ENCODE measurements around the gene MGAT5.

DNA sequence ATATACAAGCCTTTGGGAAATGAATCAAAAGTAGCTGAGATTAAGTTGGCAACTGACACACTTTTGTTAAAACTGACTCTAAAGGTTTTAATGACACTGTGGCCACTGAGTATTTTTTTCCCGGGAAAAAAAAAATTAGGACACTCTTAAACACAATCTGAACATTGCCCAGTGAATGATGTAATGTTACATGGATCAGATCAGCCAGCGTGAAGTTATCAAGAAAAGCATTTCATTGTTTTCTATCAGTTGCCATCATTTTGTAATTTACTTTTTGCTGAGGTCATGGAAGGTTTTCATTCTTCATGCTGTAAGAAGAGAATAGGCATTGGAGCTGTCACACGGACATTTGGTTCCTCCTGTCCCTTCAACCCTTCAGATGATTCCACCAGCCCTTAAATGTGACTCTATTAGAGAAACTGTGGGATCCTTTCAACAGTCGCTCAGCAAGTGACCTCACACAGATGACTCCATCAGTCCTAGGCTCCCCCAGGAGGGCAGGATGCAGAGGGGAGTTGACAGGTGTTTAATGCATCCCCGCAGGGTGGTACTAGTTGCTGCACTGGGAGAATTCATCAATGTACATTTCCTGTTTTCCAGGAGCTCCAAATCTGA is 164.2 kb downstream of the MGAT5 start:
- TF ChIP-seq ZNF274 (IDR thresholded peaks at IDR 0.05; ENCODE audit: low read depth, low read length) (no peak), TCF7L2 (IDR thresholded peaks at IDR 0.05; ENCODE audit: borderline replicate concordance, extremely low read depth, insufficient read depth, insufficient read length) (no peak), CTCF (IDR thresholded peaks at IDR 0.05 in 2 of 3, conservative IDR thresholded peaks at IDR 0.05 in 1 of 3; ENCODE audit: borderline replicate concordance in 1 of 3, insufficient read depth in 1 of 3, low read depth in 2 of 3, low read length in 2 of 3) (no peak), REST (IDR thresholded peaks at IDR 0.05; ENCODE audit: low read depth) (no peak)
- TF ChIP-seq, protein P1, sequence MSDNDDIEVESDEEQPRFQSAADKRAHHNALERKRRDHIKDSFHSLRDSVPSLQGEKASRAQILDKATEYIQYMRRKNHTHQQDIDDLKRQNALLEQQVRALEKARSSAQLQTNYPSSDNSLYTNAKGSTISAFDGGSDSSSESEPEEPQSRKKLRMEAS (IDR thresholded peaks at IDR 0.05): no peak

All from HCT116 (cell line).